ENCODE data around the gene TMA7B. TPM values are rescaled to one million over a fixed set of nuclear protein-coding genes. Genes with fewer than 3 reads are reported as not detected.
"Not testable (repeated sequence)": the region's sequence is repeated elsewhere in the genome, so short reads cannot be mapped to it uniquely, and the experiment has no call there.

TMA7B gene
- total and polyA plus RNA-seq, 7 donors: 0.41 TPM; not detected in 6

DNA sequence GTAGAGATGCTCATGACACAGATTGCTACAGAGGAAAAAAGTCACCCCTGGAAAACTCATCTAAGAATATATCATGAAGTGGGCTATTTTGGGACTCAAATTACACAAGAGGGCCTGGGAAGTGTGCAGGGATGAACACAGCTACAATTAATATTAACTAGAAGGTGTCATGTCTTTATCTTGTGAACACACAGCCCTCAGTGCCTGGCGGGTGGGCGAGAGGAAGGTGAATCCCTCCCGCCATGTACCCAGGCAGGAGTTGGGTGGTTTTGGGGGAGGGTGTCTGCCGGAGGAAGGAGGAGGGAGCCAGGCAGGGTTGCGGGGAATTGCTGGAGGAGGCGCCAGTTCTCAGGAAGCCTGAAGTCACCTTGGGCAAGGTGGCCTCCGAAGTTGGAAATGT, 29.4 kb downstream of the TMA7B start:
- Histone ChIP-seq H3K9me3 (no peaks in the 10 kb centered on the region), H3K36me3 (no peaks in the 10 kb centered on the region), H3K27ac (no peak overlapping the region), H3K4me3 (no peak overlapping the region), H3K4me1 (peaks cover 0 to 4% (median 2%) of the 10 kb centered on the region in 4 donors), H3K27me3 (peaks cover 7 to 19% (median 19%) of the 10 kb centered on the region in 3 donors)
- TF ChIP-seq CTCF (IDR thresholded peaks at IDR 0.05) (no peak), EP300 (IDR thresholded peaks at IDR 0.05) (no peak), POLR2A (IDR thresholded peaks at IDR 0.05) (no peak), POLR2AphosphoS5 (IDR thresholded peaks at IDR 0.05) (no peak)
- 87 to 89% methylated on average over 7 of the region's 7 CpGs for WGBS, 2 donors
- no peak for DNase-seq
- intact Hi-C loops (cut with DNase I): no loop called here

DNA sequence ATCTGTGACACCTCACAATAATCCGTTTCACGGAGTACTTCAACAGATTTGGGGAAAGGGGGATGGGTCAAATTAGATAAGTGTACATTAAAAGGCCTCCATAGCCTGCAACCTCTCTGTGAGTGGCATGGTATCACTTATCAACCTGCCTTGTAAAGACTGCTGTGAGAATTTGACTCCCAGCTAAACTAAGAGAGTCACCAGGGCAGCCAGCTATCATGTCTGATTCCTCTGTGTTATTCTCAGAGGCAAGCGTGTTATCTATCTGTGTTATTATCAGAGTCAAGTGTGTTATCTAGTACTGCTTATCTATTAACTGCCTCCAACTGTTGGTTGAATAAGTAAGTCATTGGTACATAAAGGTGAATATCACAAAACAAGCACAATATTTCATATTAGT, 30.5 kb downstream of the TMA7B start:
- WGBS, 2 donors: 78 to 90% methylated on average over 3 of the region's 3 CpGs
- peaks cover 16 to 29% (median 29%) of the 10 kb centered on the region in 3 donors for H3K27me3 ChIP-seq
- H3K4me1 ChIP-seq: peaks cover 0 to 11% (median 8%) of the 10 kb centered on the region in 4 donors
- no peaks in the 10 kb centered on the region for H3K9me3 ChIP-seq
- no peak for DNase-seq
- no peaks in the 10 kb centered on the region for H3K36me3 ChIP-seq
- H3K27ac ChIP-seq: no peak overlapping the region
- intact Hi-C loops (cut with DNase I): no loop called here
- TF ChIP-seq EP300 (IDR thresholded peaks at IDR 0.05) (no peak), CTCF (IDR thresholded peaks at IDR 0.05) (no peak), POLR2AphosphoS5 (IDR thresholded peaks at IDR 0.05) (no peak), POLR2A (IDR thresholded peaks at IDR 0.05) (no peak)
- no peak overlapping the region for H3K4me3 ChIP-seq

GRCh38 chr22:39991159-39991860, 31.1 kb downstream of the TMA7B start:
- TF ChIP-seq CTCF (IDR thresholded peaks at IDR 0.05) (no peak), EP300 (IDR thresholded peaks at IDR 0.05) (no peak), POLR2AphosphoS5 (IDR thresholded peaks at IDR 0.05) (no peak), POLR2A (IDR thresholded peaks at IDR 0.05) (no peak)
- no peak overlapping the region for H3K27ac ChIP-seq
- H3K9me3 ChIP-seq: no peaks in the 10 kb centered on the region
- intact Hi-C loops (cut with DNase I): no loop called here
- DNase-seq: no peak
- H3K4me3 ChIP-seq: no peak overlapping the region
- WGBS, 2 donors: 32 to 73% methylated on average over 9 of the region's 9 CpGs
- H3K27me3 ChIP-seq: peaks cover 16 to 33% (median 33%) of the 10 kb centered on the region in 3 donors
- peaks cover 0 to 11% (median 8%) of the 10 kb centered on the region in 4 donors for H3K4me1 ChIP-seq
- no peaks in the 10 kb centered on the region for H3K36me3 ChIP-seq

- no peak overlapping the region for H3K4me3 ChIP-seq
- DNase-seq: no peak
- H3K4me1 ChIP-seq: peaks cover 0 to 11% (median 8%) of the 10 kb centered on the region in 4 donors
- H3K27ac ChIP-seq: no peak overlapping the region
- intact Hi-C loops (cut with DNase I): no loop called here
- WGBS, 2 donors: 90 to 91% methylated on average over 5 of the region's 5 CpGs
- H3K9me3 ChIP-seq: no peaks in the 10 kb centered on the region
- peaks cover 16 to 40% (median 37%) of the 10 kb centered on the region in 3 donors for H3K27me3 ChIP-seq
- no peaks in the 10 kb centered on the region for H3K36me3 ChIP-seq
- TF ChIP-seq CTCF (IDR thresholded peaks at IDR 0.05) (no peak), POLR2A (IDR thresholded peaks at IDR 0.05) (no peak), EP300 (IDR thresholded peaks at IDR 0.05) (no peak), POLR2AphosphoS5 (IDR thresholded peaks at IDR 0.05) (no peak)
These were observed 32.1 kb downstream of the TMA7B start for GRCh38 chr22:39992088-39992826.

GRCh38 chr22:39992894-39993293, 32.7 kb downstream of the TMA7B start:
- whole genome bisulfite sequencing, 2 donors: 90 to 94% methylated on average over 7 of the region's 7 CpGs
- H3K27ac ChIP-seq; H3K4me3 ChIP-seq; H3K36me3 ChIP-seq; DNase-seq; H3K9me3 ChIP-seq; intact Hi-C loops (cut with DNase I): not testable (repeated sequence)
- peaks cover 0 to 14% (median 8%) of the 10 kb centered on the region in 4 donors for H3K4me1 ChIP-seq
- H3K27me3 ChIP-seq: peaks cover 16 to 46% (median 43%) of the 10 kb centered on the region in 3 donors
